PC-9 (cell line): ENCODE results near the gene TCEA2. TPM values are rescaled to one million over a fixed set of nuclear protein-coding genes. Genes with fewer than 3 reads are reported as not detected.
A peak's percentile ranks its signal among the peaks of the same experiment; 100 is the strongest.

Experiments used
- BruUV-seq: library from RNA; stranded (reverse); fragments of 400-500 nt; replicated peaks from 2 replicates; lab custom pipeline; 2021; lab: Mats Ljungman, UMichigan
- CTCF ChIA-PET: fragments of 300-600 bp; sonication (Branson Sonifier 250); formaldehyde crosslinking; loops from one replicate; lab custom pipeline; 2022; ENCODE audit warnings: antibody characterized with exemption; lab: Charles Lee
- POLR2A ChIA-PET: fragments of 300-600 bp; sonication (Branson Sonifier 250); formaldehyde crosslinking; loops from one replicate; lab custom pipeline; 2022; ENCODE audit warnings: antibody characterized with exemption; ENCODE audit not compliant: unreplicated experiment; lab: Charles Lee
- DNase-seq, 2 experiments: peaks; one replicate each; pipeline versions ENCODE4 v3.0.0 to v3.0.0-alpha.2; 2015 to 2022; ENCODE audit warnings: mixed read lengths in 1 of 2
- H2AFZ ChIP-seq: fragments of 200-600 bp; sonication (generic); 2 replicates; pipeline ENCODE4 v1.8.1; 2017; ENCODE audit warnings: antibody characterized with exemption
- H3F3A ChIP-seq: fragments of 200-600 bp; sonication (generic); 2 replicates; pipeline ENCODE4 v1.8.1; 2017; ENCODE audit warnings: antibody characterized with exemption, mild to moderate bottlenecking, low read depth; ENCODE audit not compliant: insufficient read depth
- H3K27ac ChIP-seq: fragments of 200-600 bp; sonication (generic); 2 replicates; pipeline ENCODE4 v1.6.1; 2016; ENCODE audit warnings: mixed run types
- H3K27me3 ChIP-seq: fragments of 200-600 bp; sonication (generic); 2 replicates; pipeline ENCODE4 v1.6.1; 2016; ENCODE audit warnings: low read depth, mixed run types; ENCODE audit not compliant: insufficient read depth
- H3K36me3 ChIP-seq: fragments of 200-600 bp; sonication (generic); 2 replicates; pipeline ENCODE4 v1.6.1; 2016; ENCODE audit warnings: low read depth, mixed run types
- H3K4me1 ChIP-seq: fragments of 200-600 bp; sonication (generic); replicated peaks from 2 replicates; pipeline ENCODE4 v1.6.1; 2016; ENCODE audit warnings: mixed run types; ENCODE audit not compliant: insufficient read depth
- H3K4me2 ChIP-seq: fragments of 200-600 bp; sonication (generic); 2 replicates; pipeline ENCODE4 v1.6.1; 2017; ENCODE audit warnings: mixed run types
- H3K4me3 ChIP-seq: fragments of 200-600 bp; sonication (generic); 2 replicates; pipeline ENCODE4 v1.6.1; 2016; ENCODE audit warnings: mixed run types
- H3K79me2 ChIP-seq: fragments of 200-600 bp; sonication (generic); 2 replicates; pipeline ENCODE4 v1.6.1; 2017; ENCODE audit warnings: low read depth, mixed run types
- H3K9me2 ChIP-seq: fragments of 200-600 bp; sonication (generic); 2 replicates; pipeline ENCODE4 v1.8.1; 2017; ENCODE audit warnings: mild to moderate bottlenecking; ENCODE audit not compliant: insufficient read depth
- H3K9me3 ChIP-seq: fragments of 200-600 bp; sonication (generic); 2 replicates; pipeline ENCODE4 v1.8.1; 2016; ENCODE audit warnings: low read depth; ENCODE audit not compliant: insufficient read depth
- H4K20me1 ChIP-seq: fragments of 200-600 bp; sonication (generic); 2 replicates; pipeline ENCODE4 v1.8.1; 2017; ENCODE audit not compliant: insufficient read depth
- CTCF ChIP-seq: fragments of 200-600 bp; sonication (generic); conservative IDR thresholded peaks from 2 replicates; pipeline ENCODE4 v1.6.1; 2017; ENCODE audit warnings: mixed run types, antibody characterized with exemption, mild to moderate bottlenecking, moderate library complexity
- EZH2 ChIP-seq: fragments of 200-600 bp; sonication (generic); IDR thresholded peaks from 2 replicates; pipeline ENCODE4 v1.8.0; 2017; ENCODE audit warnings: antibody characterized with exemption, low read depth
- intact Hi-C: fragments of 100-400 bp; cut with micrococcal nuclease; formaldehyde crosslinking; loops from one replicate; pipeline ENCODE4 v1.10.0; 2022; ENCODE audit not compliant: unreplicated experiment
- total RNA-seq: library from RNA; stranded (reverse); gene quantifications from 2 replicates; pipeline ENCODE4 v1.2.3, GENCODE V29; 2021

TCEA2 gene
- total RNA-seq, 1 experiment from 2014 or later = 100 TPM

GRCh38 chr20:64068386-64069208 lies 5.6 kb downstream of the TCEA2 start:
- no TSS peak for BruUV-seq
- intact Hi-C loops = loop anchor here (10.0 kb wide), 1 partner anchor 204 kb away; the partner anchor contains the start of genes ABHD16B and TPD52L2

GRCh38 chr20:64069209-64069613 lies 6.2 kb downstream of the TCEA2 start:
- Histone ChIP-seq H3K9me3 (no peaks in the 10 kb centered on the region), H4K20me1 (peaks cover 11% of the 10 kb centered on the region), H2AFZ (no peak overlapping the region), H3K36me3 (no peaks in the 10 kb centered on the region), H3K79me2 (peaks cover 8% of the 10 kb centered on the region), H3K4me2 (no peak overlapping the region), H3K4me1 (peaks cover 34% of the 10 kb centered on the region), H3K27ac (no peak overlapping the region), H3F3A (peaks cover 14% of the 10 kb centered on the region; the same call in 1 of the 2 replicates), H3K9me2 (no peaks in the 10 kb centered on the region), H3K27me3 (no peaks in the 10 kb centered on the region), H3K4me3 (no peak overlapping the region)
- intact Hi-C loops = loop anchor here (10.0 kb wide), 1 partner anchor 204 kb away; the partner anchor contains the start of genes ABHD16B and TPD52L2
- POLR2A ChIA-PET = no interaction called here
- no TSS peak for BruUV-seq
- TF ChIP-seq EZH2 = no peak
- no peak for TF ChIP-seq CTCF
- CTCF ChIA-PET = interaction anchor here (0.7 to 1.6 kb wide), 2 partner anchors 24 to 31 kb away, joined by 3 to 8 read pairs; no protein-coding TSS in a partner anchor
- DNase-seq = no peak

More at GRCh38 chr20:64068386-64069208, 5.6 kb downstream of the TCEA2 start:
- H2AFZ ChIP-seq = no peak overlapping the region
- H3K9me3 ChIP-seq = no peaks in the 10 kb centered on the region
- no peak for DNase-seq
- H3K9me2 ChIP-seq = no peaks in the 10 kb centered on the region
- no peak overlapping the region for H3K4me3 ChIP-seq
- H3K4me1 ChIP-seq = peaks cover 39% of the 10 kb centered on the region
- no peaks in the 10 kb centered on the region for H3K27me3 ChIP-seq
- no peak overlapping the region for H3K4me2 ChIP-seq
- H3K27ac ChIP-seq = no peak overlapping the region
- H3F3A ChIP-seq = peaks cover 20% of the 10 kb centered on the region; the same call in 1 of the 2 replicates
- TF ChIP-seq CTCF = no peak
- TF ChIP-seq EZH2 = no peak
- ChIA-PET POLR2A (no interaction called here), CTCF (interaction anchor here (0.7 to 1.6 kb wide), 2 partner anchors 23 to 30 kb away, joined by 3 to 8 read pairs; no protein-coding TSS in a partner anchor)
- peaks cover 11% of the 10 kb centered on the region for H4K20me1 ChIP-seq
- no peaks in the 10 kb centered on the region for H3K36me3 ChIP-seq
- peaks cover 14% of the 10 kb centered on the region for H3K79me2 ChIP-seq

GRCh38 chr20:64069614-64070243 lies 6.7 kb downstream of the TCEA2 start:
- H3K4me2 ChIP-seq = no peak overlapping the region
- POLR2A ChIA-PET = no interaction called here
- H3K9me2 ChIP-seq = no peaks in the 10 kb centered on the region

More at GRCh38 chr20:64069614-64070243, 6.7 kb downstream of the TCEA2 start:
- Histone ChIP-seq H3K9me3 (no peaks in the 10 kb centered on the region), H3F3A (peaks cover 14% of the 10 kb centered on the region; the same call in 1 of the 2 replicates), H3K27me3 (no peaks in the 10 kb centered on the region), H3K79me2 (peaks cover 2% of the 10 kb centered on the region; the same call in 1 of the 2 replicates), H3K36me3 (no peaks in the 10 kb centered on the region), H3K4me1 (peaks cover 29% of the 10 kb centered on the region), H3K4me3 (no peak overlapping the region), H3K27ac (no peak overlapping the region), H4K20me1 (peaks cover 11% of the 10 kb centered on the region), H2AFZ (no peak overlapping the region)
- intact Hi-C loops = loop anchor here (10.0 kb wide), 1 partner anchor 205 kb away; the partner anchor contains the start of genes ABHD16B and TPD52L2
- TF ChIP-seq EZH2 (no peak), CTCF (peak; percentile 92)
- no TSS peak for BruUV-seq
- CTCF ChIA-PET = interaction anchor here (0.7 to 1.6 kb wide), 3 partner anchors 13 to 31 kb away, joined by 3 to 8 read pairs (median 3); no protein-coding TSS in a partner anchor
- peak in 1 of 2 experiments; percentile 61 for DNase-seq
